DOHH2 (cell line): Measurements from ENCODE around the gene MLLT3.

Experiments used
- EZH2phosphoT487 ChIP-seq: fragments of 200-600 bp; sonication (generic); IDR thresholded peaks from 2 replicates; pipeline ENCODE4 v1.6.1; 2017; ENCODE audit warnings: borderline replicate concordance, mild to moderate bottlenecking, antibody characterized with exemption, low read length, moderate library complexity, mixed read lengths
- TF ChIP-seq, protein P1 (sequence below): fragments of 200-600 bp; sonication (generic); IDR thresholded peaks from one replicate; pipeline ENCODE4 v1.5.1; 2014; ENCODE audit warnings: antibody characterized with exemption, mild to moderate bottlenecking, low read depth, low read length; ENCODE audit not compliant: poor library complexity, severe bottlenecking

DNA sequence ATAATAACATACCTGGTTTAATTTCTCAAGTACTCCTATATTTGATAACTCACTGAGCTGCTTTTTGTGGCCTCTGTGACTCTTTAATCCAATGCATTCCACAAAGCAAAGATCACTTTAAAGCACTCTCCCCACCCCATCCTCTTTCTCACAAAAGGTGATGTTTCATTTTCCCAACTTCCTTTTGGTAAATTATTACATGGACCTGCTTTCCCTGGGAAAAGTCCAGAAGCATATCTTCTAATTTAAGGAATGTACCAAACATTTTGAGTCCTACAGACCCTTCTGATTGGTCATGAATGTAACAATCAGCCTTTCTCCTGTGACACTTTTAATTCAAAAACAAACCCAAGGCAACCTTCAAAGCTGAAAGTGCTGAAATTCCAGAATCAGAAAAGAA lies 71.1 kb downstream of the MLLT3 start:
- TF ChIP-seq, protein P1, sequence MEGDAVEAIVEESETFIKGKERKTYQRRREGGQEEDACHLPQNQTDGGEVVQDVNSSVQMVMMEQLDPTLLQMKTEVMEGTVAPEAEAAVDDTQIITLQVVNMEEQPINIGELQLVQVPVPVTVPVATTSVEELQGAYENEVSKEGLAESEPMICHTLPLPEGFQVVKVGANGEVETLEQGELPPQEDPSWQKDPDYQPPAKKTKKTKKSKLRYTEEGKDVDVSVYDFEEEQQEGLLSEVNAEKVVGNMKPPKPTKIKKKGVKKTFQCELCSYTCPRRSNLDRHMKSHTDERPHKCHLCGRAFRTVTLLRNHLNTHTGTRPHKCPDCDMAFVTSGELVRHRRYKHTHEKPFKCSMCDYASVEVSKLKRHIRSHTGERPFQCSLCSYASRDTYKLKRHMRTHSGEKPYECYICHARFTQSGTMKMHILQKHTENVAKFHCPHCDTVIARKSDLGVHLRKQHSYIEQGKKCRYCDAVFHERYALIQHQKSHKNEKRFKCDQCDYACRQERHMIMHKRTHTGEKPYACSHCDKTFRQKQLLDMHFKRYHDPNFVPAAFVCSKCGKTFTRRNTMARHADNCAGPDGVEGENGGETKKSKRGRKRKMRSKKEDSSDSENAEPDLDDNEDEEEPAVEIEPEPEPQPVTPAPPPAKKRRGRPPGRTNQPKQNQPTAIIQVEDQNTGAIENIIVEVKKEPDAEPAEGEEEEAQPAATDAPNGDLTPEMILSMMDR: no peak
- TF ChIP-seq EZH2phosphoT487: no peak
